Large intestine (tissue), 3 donors: ENCODE data around the gene FSD2. TPM values are rescaled to one million over a fixed set of nuclear protein-coding genes. Genes with fewer than 3 reads are reported as not detected.
A peak's percentile ranks its signal among the peaks of the same experiment; 100 is the strongest.
"Not testable (repeated sequence)": the region's sequence is repeated elsewhere in the genome, so short reads cannot be mapped to it uniquely, and the experiment has no call there.

Source experiments
- DNase-seq, 2 donors: peaks; one replicate each; pipeline versions ENCODE4 v3.0.0 to v3.0.0-alpha.2; 2013
- H3K27ac ChIP-seq: one replicate; pipeline ENCODE4 v1.5.1; 2013; ENCODE audit warnings: low read length
- H3K27me3 ChIP-seq: 2 replicates; pipeline ENCODE4 v1.6.1; 2013; ENCODE audit warnings: low read length; ENCODE audit not compliant: control insufficient read depth, insufficient read depth
- H3K36me3 ChIP-seq: 2 replicates; pipeline ENCODE4 v1.6.1; 2013; ENCODE audit warnings: low read length; ENCODE audit not compliant: control insufficient read depth, insufficient read depth
- H3K4me1 ChIP-seq: one replicate; pipeline ENCODE4 v1.6.1; 2013; ENCODE audit warnings: low read length; ENCODE audit not compliant: control insufficient read depth, insufficient read depth
- H3K4me3 ChIP-seq: one replicate; pipeline ENCODE4 v1.5.1; 2013; ENCODE audit warnings: low read length
- H3K9me3 ChIP-seq: one replicate; pipeline ENCODE4 v1.6.1; 2013; ENCODE audit warnings: mild to moderate bottlenecking, low read depth, low read length, moderate library complexity; ENCODE audit not compliant: control insufficient read depth
- WGBS: methylation state at CpG from one replicate; pipeline ENCODE4 v1.1.5; 2013; ENCODE audit warnings: low lambda C conversion rate; ENCODE audit not compliant: insufficient coverage; 5-methylcytosine and 5-hydroxymethylcytosine counted together
- polyA plus RNA-seq: library from polyadenylated mRNA; unstranded; fragments of 120-200 nt; gene quantifications from one replicate; pipeline ENCODE4 v1.2.1, GENCODE V29; 2013

The FSD2 gene
- polyA plus RNA-seq, 1 donor, result 0.07 TPM

GRCh38 chr15:82831894-82832600 is 26.2 kb upstream of the FSD2 start:
- no peak for DNase-seq
- no peaks in the 10 kb centered on the region for H3K4me1 ChIP-seq
- H3K36me3 ChIP-seq, result peaks cover 82% of the 10 kb centered on the region
- H3K27ac ChIP-seq, result no peak overlapping the region
- WGBS, result no CpG with 5 or more reads among the region's 5 CpGs
- no peak overlapping the region for H3K4me3 ChIP-seq
- H3K27me3 ChIP-seq, result no peaks in the 10 kb centered on the region
- no peaks in the 10 kb centered on the region for H3K9me3 ChIP-seq

DNA sequence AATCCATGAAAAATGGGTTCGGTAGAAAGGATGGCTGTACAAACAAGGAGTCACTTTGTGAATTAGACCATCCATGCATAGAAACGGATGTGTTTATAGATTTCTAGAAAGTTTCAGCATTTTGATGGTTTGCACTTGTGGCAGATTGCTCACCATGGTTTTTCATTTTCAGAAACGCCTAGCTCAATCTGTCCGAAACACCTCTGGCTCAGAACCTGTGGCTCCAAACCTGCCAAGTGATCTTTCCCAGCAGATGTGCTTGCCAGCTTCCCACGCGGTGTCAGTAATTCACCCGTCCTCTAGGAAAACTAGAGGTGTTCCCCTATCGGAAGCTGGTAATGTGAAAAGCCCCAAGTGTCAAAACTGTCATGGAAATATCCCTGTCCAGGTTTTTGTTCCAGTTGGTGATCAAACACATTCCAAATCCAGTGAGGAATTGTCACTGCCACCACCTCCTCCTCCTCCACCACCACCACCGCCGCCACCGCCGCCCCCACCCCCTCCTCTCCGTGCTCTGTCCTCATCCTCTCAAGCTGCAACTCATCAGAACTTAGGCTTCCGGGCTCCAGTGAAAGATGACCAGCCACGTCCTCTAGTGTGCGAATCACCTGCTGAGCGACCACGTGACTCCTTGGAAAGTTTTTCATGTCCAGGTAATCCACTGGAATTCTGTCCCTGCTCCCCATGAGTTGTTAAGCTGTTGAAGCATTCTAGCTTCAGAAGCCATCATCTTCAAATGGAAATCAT is 24.7 kb upstream of the FSD2 start:
- no peak for DNase-seq
- peaks cover 79% of the 10 kb centered on the region for H3K36me3 ChIP-seq
- no peak overlapping the region for H3K27ac ChIP-seq
- H3K4me1 ChIP-seq, result no peaks in the 10 kb centered on the region
- no peaks in the 10 kb centered on the region for H3K27me3 ChIP-seq
- H3K4me3 ChIP-seq, result no peak overlapping the region
- 90% methylated on average over 6 of the region's 18 CpGs for WGBS
- no peaks in the 10 kb centered on the region for H3K9me3 ChIP-seq

- H3K9me3 ChIP-seq, result no peaks in the 10 kb centered on the region
- no peaks in the 10 kb centered on the region for H3K4me1 ChIP-seq
- no peaks in the 10 kb centered on the region for H3K27me3 ChIP-seq
- H3K27ac ChIP-seq, result no peak overlapping the region
- H3K4me3 ChIP-seq, result no peak overlapping the region
- H3K36me3 ChIP-seq, result peaks cover 77% of the 10 kb centered on the region
- WGBS, result no CpG with 5 or more reads among the region's 4 CpGs
- DNase-seq, result no peak
These were observed 23.4 kb upstream of the FSD2 start for GRCh38 chr15:82829234-82829633.

GRCh38 chr15:82828075-82828474 is 22.2 kb upstream of the FSD2 start:
- no peak for DNase-seq
- Histone ChIP-seq H3K4me3 (no peak overlapping the region), H3K27ac (no peak overlapping the region), H3K4me1 (no peaks in the 10 kb centered on the region), H3K27me3 (no peaks in the 10 kb centered on the region), H3K9me3 (no peaks in the 10 kb centered on the region), H3K36me3 (peaks cover 76% of the 10 kb centered on the region)
- no CpG with 5 or more reads among the region's 1 CpG for WGBS

DNA sequence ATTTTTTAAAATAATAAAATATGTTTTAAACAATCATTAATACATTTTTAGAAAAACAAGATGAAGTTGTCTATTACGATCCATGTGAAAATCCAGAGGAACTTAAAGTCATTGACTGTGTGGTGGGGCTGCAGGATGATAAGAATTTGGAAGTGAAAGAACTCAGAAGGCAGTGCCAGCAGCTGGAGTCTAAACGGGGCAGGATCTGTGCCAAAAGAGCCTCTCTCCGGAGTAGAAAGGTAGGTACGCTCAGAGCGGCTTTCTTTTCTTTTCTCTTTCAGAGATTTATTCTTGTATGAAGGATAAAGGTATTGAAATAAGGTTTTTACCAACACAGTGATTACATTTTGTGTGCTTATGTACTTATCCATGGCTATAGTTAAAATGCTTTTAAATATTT is 17.2 kb upstream of the FSD2 start:
- no peaks in the 10 kb centered on the region for H3K9me3 ChIP-seq
- no peaks in the 10 kb centered on the region for H3K27me3 ChIP-seq
- no peak overlapping the region for H3K27ac ChIP-seq
- 100% methylated on average over 4 of the region's 5 CpGs for WGBS
- no peaks in the 10 kb centered on the region for H3K4me1 ChIP-seq
- H3K36me3 ChIP-seq, result peaks cover 50% of the 10 kb centered on the region
- no peak for DNase-seq
- no peak overlapping the region for H3K4me3 ChIP-seq

DNA sequence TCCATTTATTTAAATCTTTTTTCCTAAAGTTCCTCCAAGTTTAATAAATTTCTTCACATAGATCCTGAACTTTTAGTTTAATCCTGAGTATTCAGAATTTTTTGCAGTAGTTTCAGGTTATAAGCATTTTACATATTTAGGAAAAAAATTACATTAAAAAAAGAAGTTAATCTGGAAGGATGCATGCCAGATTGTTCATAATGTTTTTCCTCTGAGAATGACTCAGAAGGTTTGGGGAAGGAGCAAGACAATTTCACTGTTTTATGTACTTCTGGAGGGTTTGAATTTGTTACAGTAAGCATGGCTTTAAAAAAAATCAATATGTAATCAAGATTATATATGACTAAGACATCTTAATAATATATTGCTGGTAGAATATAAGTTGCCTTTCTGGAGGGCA is 16.0 kb upstream of the FSD2 start:
- H3K27ac ChIP-seq, DNase-seq, H3K9me3 ChIP-seq, H3K4me3 ChIP-seq, H3K4me1 ChIP-seq, H3K27me3 ChIP-seq: not testable (repeated sequence)
- H3K36me3 ChIP-seq, result peaks cover 51% of the 10 kb centered on the region

DNA sequence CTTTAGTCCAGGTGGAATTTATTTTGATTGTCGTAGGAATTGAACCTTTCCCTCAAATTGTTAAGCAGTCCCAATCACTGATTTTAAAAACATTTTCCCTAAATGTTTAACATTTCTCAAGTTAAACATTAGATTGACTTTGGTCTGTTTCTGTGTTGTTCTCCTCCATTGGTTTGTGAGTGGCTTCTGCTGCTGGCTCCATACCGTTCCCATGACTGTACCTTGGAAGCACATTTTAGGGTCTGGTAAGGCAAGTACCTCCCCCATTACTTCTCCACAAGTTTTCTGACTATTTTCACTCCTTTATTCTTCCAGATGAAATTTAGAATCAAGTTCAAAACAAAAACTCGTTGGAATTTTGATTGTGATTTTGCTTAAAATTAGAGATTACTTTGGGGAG is 15.5 kb upstream of the FSD2 start:
- not testable (repeated sequence) for H3K4me3 ChIP-seq, H3K27me3 ChIP-seq, H3K27ac ChIP-seq, H3K4me1 ChIP-seq, H3K9me3 ChIP-seq, DNase-seq
- 93% methylated on average over 2 of the region's 3 CpGs for WGBS
- H3K36me3 ChIP-seq, result peaks cover 54% of the 10 kb centered on the region

- H3K27me3 ChIP-seq, result no peaks in the 10 kb centered on the region
- no peak overlapping the region for H3K4me3 ChIP-seq
- no peak overlapping the region for H3K27ac ChIP-seq
- DNase-seq, result no peak
- H3K36me3 ChIP-seq, result peaks cover 54% of the 10 kb centered on the region
- no peaks in the 10 kb centered on the region for H3K9me3 ChIP-seq
- H3K4me1 ChIP-seq, result no peaks in the 10 kb centered on the region
These were observed 14.3 kb upstream of the FSD2 start for GRCh38 chr15:82820128-82820527.

- H3K27ac ChIP-seq, result no peak overlapping the region
- H3K4me1 ChIP-seq, result no peaks in the 10 kb centered on the region
- H3K36me3 ChIP-seq, result peaks cover 39% of the 10 kb centered on the region
- no peak overlapping the region for H3K4me3 ChIP-seq
- no peaks in the 10 kb centered on the region for H3K27me3 ChIP-seq
- no CpG with 5 or more reads among the region's 4 CpGs for WGBS
- DNase-seq, result no peak
- H3K9me3 ChIP-seq, result no peaks in the 10 kb centered on the region
These were observed 7.1 kb upstream of the FSD2 start for GRCh38 chr15:82812994-82813393.

- H3K9me3 ChIP-seq, result no peaks in the 10 kb centered on the region
- H3K36me3 ChIP-seq, result peaks cover 20% of the 10 kb centered on the region
- peak in 1 of 2 donors; percentile 37 for DNase-seq
- H3K27me3 ChIP-seq, result no peaks in the 10 kb centered on the region
- H3K27ac ChIP-seq, result peak overlapping the region; percentile 99
- peak overlapping the region; percentile 60 for H3K4me3 ChIP-seq
- no CpG with 5 or more reads among the region's 6 CpGs for WGBS
- H3K4me1 ChIP-seq, result no peaks in the 10 kb centered on the region
These were observed 5.1 kb upstream of the FSD2 start for GRCh38 chr15:82810890-82811426.
